Suppressor macrophage treated with lipopolysaccharide for 4 hours (primary cell): ENCODE results near the gene ELOVL3.
"Not testable (repeated sequence)": the region's sequence is repeated elsewhere in the genome, so short reads cannot be mapped to it uniquely, and the experiment has no call there.

Source experiments
- DNase-seq: peaks from one replicate; pipeline ENCODE4 v3.0.0-alpha.2; 2020

The ELOVL3 gene, protein sequence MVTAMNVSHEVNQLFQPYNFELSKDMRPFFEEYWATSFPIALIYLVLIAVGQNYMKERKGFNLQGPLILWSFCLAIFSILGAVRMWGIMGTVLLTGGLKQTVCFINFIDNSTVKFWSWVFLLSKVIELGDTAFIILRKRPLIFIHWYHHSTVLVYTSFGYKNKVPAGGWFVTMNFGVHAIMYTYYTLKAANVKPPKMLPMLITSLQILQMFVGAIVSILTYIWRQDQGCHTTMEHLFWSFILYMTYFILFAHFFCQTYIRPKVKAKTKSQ

DNA sequence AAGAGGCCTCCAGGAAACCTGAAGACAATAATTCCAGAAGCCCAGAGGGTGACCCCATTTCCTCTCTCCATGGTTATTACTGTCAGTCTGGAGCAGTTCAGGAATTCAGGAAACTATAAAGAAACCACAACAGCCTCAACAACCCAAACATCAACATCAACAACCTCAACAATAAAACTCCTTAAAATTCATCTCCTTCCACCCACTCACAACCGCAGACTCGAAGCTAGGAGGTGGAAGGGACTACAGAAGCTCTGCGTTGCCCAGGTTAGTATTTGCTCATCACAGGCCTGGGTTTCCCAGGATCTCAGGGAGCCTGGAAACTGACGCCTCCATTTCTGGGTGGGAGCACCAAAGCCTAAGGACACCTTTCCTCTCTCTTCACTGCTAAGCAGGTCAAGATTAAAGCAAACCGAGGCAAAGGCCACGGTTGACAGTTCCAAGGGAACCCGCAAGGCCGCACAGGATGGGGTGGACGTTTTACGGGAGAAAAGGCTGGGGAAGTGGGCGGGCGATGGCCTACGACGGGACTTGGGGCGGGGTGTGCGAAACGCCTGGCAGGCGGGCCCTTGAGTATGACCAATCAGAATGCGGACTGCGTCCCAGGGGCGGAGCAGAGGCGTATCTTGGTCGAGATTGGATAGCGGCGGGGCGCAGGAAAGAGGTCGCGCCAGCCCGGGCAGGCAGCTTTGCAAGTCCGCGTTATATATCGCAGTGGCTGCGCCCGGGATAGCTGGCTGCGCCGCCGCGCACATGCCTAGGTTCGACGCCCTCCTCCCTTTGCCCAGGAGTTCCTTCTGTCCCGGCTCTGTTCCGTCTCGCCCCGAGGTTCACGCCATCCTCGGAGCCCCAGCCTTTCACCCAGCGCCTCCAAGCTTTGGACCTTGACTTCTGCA is at the start of gene ELOVL3:
Gene ELOVL3, plus strand, starts transcription at position 654 of the 896 bp plus-strand sequence. CDS start 250 bp downstream, outside the sequence.
- peak; percentile 89 for DNase-seq

DNA sequence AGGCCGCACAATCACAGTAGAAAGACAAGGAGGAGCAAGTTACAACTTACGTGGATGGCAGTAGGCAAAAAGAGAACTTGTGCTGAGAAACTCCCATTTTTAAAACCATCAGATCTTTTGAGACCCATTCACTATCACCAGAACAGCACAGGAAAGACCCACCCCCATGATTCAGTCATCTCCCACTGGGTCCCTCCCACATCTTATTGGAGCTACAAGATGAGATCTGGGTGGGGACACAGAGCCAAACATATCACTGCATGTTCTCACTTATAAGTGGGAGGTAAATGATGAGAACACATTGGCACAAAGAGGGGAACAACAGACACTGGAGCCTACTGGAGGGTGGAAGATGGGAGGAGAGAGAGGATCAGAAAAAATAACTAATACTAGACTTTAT is 41.5 kb upstream of the ELOVL3 start:
- no peak for DNase-seq

DNA sequence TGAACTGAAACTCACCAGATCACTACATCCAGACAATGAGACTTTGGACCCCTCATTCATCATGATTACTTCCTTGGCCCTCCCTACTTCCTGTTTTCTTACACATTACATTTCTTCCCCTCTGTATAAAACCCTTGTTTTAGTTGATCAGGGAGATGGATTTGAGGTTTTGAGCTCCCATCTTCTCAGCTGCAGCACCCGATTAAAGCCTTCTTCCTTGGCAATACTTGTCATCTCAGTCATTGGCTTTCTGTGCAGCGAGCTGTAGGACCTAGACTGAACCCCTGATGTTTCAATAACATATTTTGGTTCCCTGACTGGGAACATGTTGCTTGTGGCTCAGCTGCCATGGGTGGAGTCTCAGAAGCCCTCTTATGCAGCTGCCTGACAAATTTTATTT is 40.8 kb upstream of the ELOVL3 start:
- no peak for DNase-seq

DNA sequence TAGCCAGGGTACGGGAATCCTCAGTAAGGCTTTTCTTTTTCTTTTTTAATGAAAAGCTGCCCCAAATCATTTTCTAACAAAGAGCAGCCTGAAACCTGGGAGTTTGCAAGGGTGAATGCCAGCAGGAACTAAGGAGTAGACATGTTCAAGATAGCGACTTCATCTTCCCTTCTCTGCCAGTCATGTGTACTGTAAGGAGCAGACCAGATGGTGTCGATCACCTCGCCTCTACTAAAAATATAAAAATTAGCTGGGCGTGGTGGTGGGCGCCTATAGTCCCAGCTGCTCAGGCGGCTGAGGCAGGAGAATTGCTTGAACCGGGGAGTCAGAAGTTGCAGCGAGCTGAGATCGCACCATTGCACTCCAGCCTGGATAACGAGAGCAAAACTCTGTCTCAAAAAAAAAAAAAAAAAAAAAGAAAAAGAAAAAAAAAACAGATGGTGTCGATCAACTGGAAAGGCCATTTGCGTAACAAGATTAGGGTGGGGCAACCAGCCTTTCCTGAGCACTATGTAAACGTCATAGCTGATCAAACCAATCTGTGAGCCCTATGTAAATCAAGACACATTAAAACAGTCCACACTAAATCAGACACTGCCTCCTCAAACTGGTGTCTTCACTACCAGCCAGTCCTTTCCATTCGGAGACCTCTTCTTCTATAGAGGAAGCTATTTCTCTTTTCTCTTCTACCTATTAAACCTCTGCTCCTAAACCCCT is 40.1 kb upstream of the ELOVL3 start:
- no peak for DNase-seq

DNA sequence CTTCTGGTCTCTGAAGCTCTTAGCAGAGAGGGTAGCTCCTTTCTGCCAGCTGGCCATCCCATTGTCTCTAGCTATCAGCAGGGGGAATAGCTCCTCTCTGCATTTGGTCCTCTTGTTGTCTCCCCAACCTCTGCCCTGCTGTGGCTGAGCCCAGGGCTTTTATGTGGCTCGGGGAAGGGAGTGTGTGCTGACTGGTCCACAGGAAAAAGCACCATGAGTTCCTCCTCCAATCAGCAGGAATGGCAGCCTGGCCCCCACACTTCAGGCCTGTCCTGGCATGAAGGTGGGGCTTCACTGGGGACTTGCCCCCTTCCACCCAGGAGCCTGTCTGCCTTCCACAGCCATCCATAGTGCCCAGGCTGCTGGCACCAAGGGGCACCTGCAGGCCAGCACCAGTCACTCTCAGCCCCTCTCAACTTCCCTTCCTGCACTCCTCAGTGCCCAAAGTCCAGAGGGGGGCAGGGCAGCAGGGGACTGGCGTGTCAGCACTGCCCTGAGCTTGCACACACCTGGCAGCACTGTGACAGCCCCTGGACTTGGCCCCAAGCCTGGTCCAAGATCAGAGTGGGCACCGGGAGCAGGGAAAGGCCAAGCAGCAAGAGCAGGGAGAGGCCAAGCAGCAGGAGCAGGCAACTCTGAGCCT is 37.7 kb upstream of the ELOVL3 start:
- DNase-seq, result no peak

DNA sequence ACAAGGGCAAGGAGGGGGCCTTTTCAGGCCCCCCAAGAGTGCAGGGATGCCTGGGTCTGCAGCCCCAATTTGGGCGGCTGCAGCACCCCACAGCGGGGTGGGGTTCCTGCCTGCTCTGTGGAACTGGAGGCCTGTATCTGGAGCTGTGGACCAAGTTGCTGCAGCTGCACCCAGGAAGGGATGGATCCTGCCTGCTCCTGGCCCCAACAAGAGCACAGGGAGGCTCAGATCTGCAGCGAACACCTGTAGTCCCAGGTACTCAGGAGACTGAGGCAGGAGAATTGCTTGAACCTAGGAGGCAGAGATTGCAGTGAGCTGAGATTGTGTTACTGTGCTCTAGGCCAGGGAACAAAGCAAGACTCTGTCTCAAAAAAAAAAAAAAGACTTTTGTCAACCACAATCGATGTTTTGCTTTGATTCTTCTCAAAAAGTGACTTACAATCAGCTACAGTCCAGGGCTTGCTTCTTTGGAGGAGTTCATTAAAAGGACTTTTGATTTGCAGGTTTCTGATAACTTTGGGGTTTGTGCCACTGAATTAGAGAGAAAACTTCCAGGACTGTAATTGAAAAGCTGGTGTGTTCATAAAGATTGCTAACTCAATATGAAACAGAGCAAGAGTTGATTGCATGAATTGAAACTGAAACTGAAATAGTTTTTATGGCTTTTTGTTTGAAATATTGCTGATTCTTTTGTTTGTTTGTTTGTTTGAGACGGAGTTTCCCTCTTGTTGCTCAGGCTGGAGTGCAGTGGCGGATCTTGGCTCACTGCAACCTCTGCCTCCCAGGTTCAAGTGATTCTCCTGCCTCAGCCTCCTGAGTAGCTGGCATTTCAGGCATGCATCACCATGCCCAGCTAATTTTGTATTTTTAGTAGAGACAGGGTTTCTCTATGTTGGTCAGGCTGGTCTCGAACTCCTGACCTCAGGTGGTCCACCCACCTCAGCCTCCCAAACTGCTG is 36.9 kb upstream of the ELOVL3 start:
- DNase-seq, result peak; percentile 74

DNA sequence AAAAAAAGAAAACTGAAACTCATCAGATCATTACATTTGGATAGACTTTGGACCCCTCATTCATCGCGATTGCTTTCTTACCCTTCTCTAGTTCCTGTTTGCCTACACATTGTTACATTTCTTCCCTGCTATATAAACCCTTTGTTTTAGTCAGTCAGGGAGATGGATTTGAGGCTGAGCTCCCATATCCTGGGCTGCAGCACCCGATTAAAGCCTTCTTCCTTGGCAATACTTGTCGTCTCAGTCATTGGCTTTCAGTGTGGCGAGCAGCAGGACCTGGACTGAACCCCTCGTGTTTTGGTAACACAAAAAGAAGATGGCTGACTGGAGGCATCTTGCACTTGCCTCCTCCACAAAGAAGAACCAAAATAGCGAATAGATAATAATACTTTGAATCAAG is 34.1 kb upstream of the ELOVL3 start:
- DNase-seq, result no peak

DNA sequence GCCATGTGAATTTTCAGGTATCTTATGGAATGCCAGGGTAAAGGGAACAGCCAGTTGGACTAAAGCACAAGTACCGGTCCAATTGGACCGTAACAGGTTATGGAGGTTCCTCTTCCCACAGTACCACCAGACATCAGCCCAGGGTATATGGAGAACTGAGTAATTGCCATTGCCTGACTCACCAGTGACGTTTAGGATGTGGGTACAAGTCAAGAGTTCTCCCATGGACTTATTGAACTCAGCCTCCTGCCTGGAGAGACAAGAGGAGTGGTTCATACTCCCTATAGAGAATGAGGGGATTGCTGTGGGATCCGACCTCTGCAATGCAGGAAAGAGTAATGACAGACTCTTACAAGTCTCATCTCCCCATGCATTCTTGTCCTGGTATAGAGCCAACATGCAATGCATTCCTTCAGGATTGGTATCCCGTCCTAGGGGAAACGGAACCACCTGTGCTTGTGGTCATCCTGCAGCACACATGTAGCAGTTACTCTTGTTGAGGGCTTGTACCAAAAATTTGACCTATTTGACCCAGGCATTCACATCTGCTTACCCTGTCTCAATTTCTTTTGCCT is 30.7 kb upstream of the ELOVL3 start:
- peak; percentile 31 for DNase-seq

DNA sequence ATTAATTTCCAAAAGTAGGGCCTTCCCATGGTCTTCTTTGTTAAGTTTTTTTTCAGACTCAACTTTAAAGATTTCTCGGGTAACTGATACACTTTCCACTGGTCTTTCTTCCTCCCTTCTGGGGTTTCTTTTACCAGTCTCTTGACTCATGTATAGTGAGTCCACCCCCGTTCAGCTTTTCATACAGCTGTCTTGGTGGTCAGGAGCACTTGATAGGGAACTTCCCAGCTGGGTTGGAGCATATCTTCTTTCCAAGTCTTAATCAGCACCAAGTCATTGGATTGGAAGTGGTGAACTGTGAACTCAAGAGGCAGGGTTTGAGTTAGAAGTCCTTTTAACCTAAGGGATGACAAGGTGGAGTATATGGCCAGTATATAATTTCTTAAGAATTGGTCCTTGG is 29.2 kb upstream of the ELOVL3 start:
- DNase-seq, result peak; percentile 50

DNA sequence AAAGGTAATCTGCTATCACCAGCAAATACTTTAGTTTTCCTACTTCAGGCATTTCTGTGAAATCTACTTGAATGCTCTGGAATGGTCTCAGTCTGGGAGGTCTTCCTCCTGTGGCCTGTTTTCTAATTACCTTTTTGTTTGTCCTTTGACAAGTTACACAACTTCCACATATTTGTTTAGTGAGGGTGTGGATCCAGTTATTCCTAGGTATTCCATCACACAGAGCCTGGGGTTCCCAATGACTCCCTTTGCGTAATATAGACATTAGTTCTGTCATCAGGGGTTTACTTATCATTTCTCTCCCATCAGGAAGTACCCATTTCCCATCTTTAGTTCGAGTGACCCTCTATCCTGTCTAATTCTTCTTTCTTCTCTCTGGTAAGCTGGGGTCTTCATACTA is 28.1 kb upstream of the ELOVL3 start:
- DNase-seq, result no peak

DNA sequence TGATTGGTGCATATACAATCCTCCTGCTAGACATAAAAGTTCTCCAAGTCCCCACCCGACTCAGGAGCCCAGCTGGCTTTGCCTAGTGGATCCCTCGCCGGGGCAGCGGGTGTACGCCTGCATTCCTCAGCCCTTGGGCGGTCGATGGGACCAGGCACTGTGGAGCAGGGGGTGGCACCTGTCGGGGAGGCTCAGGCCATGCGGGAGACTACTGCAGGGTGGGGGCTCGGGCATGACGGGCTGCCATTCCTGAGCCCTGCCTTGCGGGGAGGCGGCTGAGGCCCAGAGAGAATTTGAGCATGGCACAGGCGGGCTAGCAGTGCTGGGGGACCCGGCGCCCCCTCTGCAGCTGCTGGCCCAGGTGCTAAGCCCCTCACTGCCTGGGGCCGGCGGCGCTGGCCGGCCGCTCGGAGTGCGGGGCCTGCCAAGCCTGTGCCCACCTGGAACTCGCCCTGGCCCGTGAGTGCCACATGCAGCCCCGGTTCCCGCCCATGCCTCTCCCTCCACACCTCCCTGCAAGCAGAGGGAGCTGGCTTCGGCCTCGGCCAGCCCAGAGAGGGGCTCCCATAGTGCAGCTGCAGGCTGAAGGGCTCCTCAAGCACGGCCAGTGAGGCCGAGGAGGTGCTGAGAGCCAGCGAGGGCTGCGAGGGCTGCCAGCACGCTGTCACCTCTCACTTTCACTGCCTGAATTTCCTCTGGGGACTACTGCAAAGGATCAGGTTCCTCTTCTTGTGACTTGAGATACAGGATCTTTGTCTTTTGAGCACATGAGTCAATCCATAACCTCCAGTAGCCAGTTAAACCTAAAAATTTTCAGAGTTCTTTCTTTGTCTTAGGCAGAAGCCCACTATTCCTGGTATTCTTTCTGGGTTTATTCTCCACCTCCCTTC is 25.1 kb upstream of the ELOVL3 start:
- DNase-seq, result peak; percentile 59

DNA sequence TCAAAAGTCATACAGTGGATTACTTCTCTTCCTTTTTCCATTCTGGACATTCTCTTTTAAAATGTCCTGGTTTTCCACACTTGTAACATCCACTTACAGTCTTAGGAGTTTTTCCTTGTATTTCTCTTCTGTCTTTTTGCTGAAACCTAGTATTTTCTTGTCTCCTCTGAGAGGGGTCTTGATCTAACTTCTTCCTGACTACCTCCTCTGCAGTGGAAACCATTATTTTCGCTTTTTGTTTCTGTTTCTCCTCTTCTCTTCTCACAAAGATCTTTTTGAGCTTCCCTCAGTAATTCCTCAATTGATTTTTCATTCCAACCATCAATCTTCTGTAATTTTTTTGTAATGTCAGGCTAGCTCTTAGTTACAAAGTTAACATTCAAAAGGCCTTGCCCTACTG is 23.7 kb upstream of the ELOVL3 start:
- peak; percentile 26 for DNase-seq

DNA sequence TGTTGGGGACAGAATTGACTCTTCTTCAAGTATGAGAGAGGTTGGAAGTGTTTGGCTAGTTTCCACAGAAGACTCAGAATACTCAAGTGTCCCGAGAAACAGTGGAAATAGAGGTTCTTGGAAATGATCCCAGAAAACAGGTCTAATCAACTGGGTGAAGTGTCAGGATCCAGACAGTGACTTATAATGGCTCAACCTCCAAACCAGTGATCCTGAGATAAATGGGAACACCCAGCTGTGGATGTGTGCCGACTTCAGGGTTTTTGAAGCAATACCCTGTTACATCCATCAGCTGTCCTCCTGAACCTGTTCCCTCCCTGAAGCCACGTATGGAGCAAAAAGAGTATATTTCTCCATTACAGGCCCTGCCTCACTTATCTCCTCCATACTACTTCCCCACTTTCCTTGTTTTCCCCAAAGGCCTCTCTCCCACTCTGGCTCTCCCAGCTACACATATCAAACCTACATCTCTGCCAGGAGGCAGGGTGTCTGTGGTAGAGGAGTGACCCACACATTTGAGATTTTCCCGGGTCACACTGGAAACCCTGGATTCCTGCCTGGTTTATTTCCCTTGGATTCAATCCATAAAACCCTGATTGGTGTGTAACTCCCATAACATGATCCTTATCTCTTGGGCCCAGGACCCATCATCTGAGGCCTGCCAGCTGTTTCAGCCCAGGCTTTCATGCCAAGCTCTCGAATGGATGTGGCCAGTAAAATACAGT is 17.6 kb upstream of the ELOVL3 start:
- DNase-seq, result no peak

DNA sequence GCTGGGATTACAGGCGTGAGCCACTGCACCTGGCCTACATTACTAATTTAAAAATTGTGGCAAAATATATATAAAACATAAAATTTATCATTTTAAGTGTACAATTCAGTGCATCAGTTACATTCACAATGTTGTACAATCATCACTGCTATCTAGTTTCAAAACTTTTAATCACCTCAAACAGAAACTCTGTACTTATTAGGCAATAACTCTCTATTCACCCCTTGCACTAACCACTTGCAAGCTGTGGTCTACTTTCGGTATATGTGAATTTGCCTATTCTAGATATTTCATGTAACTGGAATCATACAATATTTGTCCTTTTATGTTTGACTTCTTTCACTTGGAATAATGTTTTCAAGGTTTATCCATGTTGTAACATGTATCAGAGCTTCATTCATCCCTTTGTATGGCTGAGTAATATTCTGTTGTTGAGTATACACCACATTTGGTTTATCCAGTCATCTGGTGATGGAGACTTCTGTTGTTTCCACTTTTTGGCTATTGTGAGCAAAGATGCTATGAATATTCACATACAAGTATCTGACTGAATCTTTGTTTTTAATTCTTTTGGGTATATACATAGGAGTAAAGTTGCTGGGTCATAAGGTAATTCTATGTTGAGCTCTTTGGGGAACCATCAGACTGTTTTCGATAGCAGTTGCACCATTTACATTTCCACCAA is 14.3 kb upstream of the ELOVL3 start:
- no peak for DNase-seq

DNA sequence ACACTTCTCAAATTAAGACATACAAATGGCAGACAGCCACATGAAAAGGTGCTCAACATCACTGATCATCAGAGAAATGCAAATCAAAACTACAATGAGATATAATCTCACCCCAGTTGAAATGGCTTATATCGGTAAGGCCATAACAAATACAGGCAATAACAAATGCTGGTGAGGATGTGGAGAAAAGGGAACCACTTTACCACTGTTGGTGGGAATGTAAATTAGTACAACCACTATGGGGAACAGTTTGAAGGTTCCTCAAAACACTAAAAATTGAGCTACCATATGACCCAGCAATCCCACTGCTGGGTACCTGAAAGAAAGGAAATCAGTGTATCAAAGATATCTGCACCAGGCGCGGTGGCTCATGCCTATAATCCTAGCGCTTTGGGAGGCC is 12.5 kb upstream of the ELOVL3 start:
- DNase-seq, result not testable (repeated sequence)

DNA sequence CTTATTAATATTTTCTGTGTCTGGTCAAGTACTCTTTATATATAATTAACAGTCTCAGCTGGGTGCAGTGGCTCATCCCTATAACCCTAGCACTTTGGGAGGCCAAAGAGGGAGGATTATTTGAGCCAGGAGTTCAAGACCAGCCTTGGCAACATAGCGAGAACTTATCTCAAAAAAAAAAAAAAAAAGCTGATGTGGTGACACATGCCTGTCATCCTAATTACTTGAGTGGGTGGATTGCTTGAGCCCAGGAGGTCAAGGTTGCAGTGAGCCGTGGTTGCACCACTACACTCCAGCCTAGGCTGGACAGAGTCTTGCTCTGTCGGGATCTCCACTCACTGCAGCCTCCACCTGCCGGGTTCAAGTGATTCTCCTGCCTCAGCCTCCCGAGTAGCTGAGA is 6.7 kb upstream of the ELOVL3 start:
- DNase-seq, result no peak

DNA sequence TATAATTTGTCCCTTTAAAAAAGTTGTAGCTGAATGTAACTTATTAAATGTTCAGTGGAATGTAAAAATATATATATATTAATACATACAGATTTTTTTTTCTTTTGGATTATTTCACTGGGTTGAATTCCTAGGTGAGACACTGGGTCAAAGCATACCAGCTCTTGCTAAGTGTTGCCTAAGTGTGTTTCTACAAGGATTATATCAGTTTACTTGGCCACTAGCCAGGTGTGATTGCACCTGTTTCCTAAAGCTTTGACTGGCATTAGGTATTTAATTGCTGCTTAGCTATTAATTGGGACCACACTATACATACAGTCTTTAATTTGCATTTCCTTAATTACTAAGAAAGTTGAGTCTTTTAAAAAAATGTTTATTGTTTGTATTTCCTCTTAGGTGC is 5.5 kb upstream of the ELOVL3 start:
- no peak for DNase-seq

DNA sequence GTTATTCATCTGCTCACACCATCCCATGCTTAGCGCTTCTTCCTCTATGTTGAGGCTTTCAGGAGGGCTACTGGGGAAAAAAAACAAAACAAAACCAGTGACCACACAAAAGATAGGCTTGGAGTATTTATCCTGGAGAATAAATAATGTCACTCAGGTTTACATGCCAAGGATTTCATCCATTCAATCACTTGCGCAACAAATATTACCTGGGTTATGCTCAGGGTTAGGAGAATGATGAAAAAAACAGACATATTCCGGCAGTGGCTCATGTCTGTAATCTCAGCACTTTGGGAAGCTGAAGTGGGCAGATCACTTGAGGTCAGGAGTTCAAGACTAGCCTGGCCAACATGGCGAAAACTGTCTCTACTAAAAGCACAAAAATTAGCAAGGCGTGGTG is 3.3 kb upstream of the ELOVL3 start:
- no peak for DNase-seq

DNA sequence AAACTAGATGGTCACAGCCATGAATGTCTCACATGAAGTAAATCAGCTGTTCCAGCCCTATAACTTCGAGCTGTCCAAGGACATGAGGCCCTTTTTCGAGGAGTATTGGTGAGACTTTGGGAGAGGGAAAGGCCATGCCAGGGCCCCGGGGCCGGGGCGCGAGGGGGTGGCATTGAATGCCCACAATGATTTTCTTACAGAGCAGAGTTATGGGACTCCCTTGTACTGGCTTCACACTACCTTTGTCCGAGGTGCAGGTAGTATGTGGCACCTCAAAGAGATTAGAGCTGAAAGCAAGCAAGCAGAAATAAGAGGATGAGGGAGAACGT is 407 bp downstream of the ELOVL3 start:
- DNase-seq, result no peak
